HepG2 (cell line): ENCODE measurements around the gene ATE1.

Experiments used
- AHDC1 ChIP-seq: sonication (generic); formaldehyde crosslinking; IDR thresholded peaks from 2 replicates; pipeline ENCODE4 v1.5.1; 2020; ENCODE audit warnings: mild to moderate bottlenecking, missing genetic modification reagents, borderline replicate concordance
- BRCA1 ChIP-seq: sonication (generic); formaldehyde crosslinking; IDR thresholded peaks from 2 replicates; pipeline ENCODE4 v1.4.0; 2020; ENCODE audit warnings: missing genetic modification reagents
- CCAR2 ChIP-seq: fragments of 200-400 bp; formaldehyde crosslinking; optimal IDR thresholded peaks from 2 replicates; pipeline ENCODE3; 2018; ENCODE audit warnings: low read depth, mild to moderate bottlenecking, low read length, moderate library complexity
- CEBPB ChIP-seq: IDR thresholded peaks from 2 replicates; pipeline ENCODE4 v1.6.1; 2011; ENCODE audit warnings: low read depth, low read length, improper control_type of control experiment, borderline replicate concordance
- CTCF ChIP-seq: sonication (generic); formaldehyde crosslinking; IDR thresholded peaks from 2 replicates; pipeline ENCODE4 v1.5.0; 2020; ENCODE audit warnings: mild to moderate bottlenecking, missing genetic modification reagents, moderate library complexity
- MTA1 ChIP-seq: sonication (generic); formaldehyde crosslinking; IDR thresholded peaks from 2 replicates; pipeline ENCODE4 v1.4.0; 2020; ENCODE audit warnings: missing genetic modification reagents, mild to moderate bottlenecking, borderline replicate concordance
- ZFX ChIP-seq: sonication (generic); formaldehyde crosslinking; IDR thresholded peaks from 2 replicates; pipeline ENCODE4 v1.4.0; 2020; ENCODE audit warnings: mild to moderate bottlenecking, low read depth, missing genetic modification reagents, moderate library complexity
- ZNF274 ChIP-seq: sonication (generic); formaldehyde crosslinking; IDR thresholded peaks from 2 replicates; pipeline ENCODE4 v1.5.1; 2020; ENCODE audit warnings: mild to moderate bottlenecking, missing genetic modification reagents
- ZNF563 ChIP-seq: sonication (generic); formaldehyde crosslinking; IDR thresholded peaks from 2 replicates; pipeline ENCODE4 v1.8.0; 2022; ENCODE audit warnings: mild to moderate bottlenecking, moderate library complexity, missing genetic modification reagents

DNA sequence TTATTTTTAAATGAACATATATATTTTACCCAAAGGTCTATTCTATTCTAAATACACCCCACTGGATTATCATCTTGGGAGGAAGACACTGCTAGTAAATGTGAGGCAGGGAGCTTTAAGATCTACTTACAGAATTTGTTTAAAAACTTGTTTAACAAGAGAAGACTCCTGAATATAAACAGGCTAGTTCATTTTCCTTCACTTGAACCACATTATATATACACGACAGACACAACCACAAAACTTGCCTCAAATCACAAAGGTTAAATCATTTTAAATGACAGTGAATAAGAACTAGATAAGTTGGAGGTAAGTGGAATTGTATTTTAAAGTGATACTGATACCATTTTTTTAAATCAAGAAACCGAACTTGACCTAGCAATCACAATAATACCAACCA is 109.2 kb downstream of the ATE1 start:
- TF ChIP-seq BRCA1 (CRISPR knock-in tag), result no peak
- TF ChIP-seq ZNF563 (CRISPR knock-in tag), result no peak
- TF ChIP-seq ZFX (CRISPR knock-in tag), result no peak
- TF ChIP-seq AHDC1 (CRISPR knock-in tag), result no peak
- no peak for TF ChIP-seq MTA1 (CRISPR knock-in tag)
- no peak for TF ChIP-seq CCAR2
- TF ChIP-seq ZNF274 (CRISPR knock-in tag), result no peak
- no peak for TF ChIP-seq CTCF (CRISPR knock-in tag)
- TF ChIP-seq CEBPB, result no peak
